B cell (primary cell): Measurements from ENCODE around the gene AAK1. TPM values are rescaled to one million over a fixed set of nuclear protein-coding genes. Genes with fewer than 3 reads are reported as not detected.

Source experiments
- ATAC-seq: fragments of 200-7000 bp; cut with Tn5 transposase; one replicate; pipeline ENCODE4 v1.10.0; 2021; ENCODE audit warnings: low read depth, mild to moderate bottlenecking, moderate number of reproducible peaks, moderate library complexity
- CTCF ChIA-PET: fragments of 350-600 bp; sonication (Branson Sonifier 250); formaldehyde crosslinking; loops from one replicate; lab custom pipeline; 2021; ENCODE audit warnings: antibody characterized with exemption, inconsistent platforms; lab: Charles Lee
- POLR2A ChIA-PET: fragments of 350-600 bp; sonication (Branson Sonifier 250); formaldehyde crosslinking; loops from one replicate; lab custom pipeline; 2021; ENCODE audit warnings: antibody characterized with exemption; lab: Charles Lee
- DNase-seq: peaks from one replicate; pipeline ENCODE4 v3.0.0; 2013
- H2AFZ ChIP-seq: 2 replicates; pipeline ENCODE4 v1.6.1; 2012; ENCODE audit warnings: mild to moderate bottlenecking, low read depth, low read length; ENCODE audit not compliant: insufficient read depth, poor library complexity, severe bottlenecking
- H3K27ac ChIP-seq, 2 donors: 1 replicate in 1 of 2; 2 replicates in 1 of 2; pipeline ENCODE4 v1.5.1; 2012 to 2013; ENCODE audit warnings: low read length in 2 of 2, mild to moderate bottlenecking in 2 of 2, moderate library complexity in 1 of 2
- H3K27me3 ChIP-seq, 4 experiments: fragments of 200-600 bp in 1 of 4; sonication (generic) in 1 of 4; replicated peaks in 1 of 4; 1 replicate in 2 of 4; 2 replicates in 2 of 4; pipeline versions ENCODE4 v1.6.1 to v1.7.0; 2013 to 2016; ENCODE audit warnings: low read length in 3 of 4, mild to moderate bottlenecking in 2 of 4, mixed read lengths in 1 of 4, moderate library complexity in 1 of 4; ENCODE audit not compliant: insufficient read depth in 4 of 4, control insufficient read depth in 3 of 4; ENCODE audit errors: control extremely low read depth in 1 of 4
- H3K36me3 ChIP-seq, 2 experiments: replicated peaks in 1 of 2; 1 replicate in 1 of 2; 2 replicates in 1 of 2; pipeline versions ENCODE4 v1.6.1 to v1.7.1; 2013; ENCODE audit warnings: low read length in 1 of 2; ENCODE audit not compliant: insufficient read depth in 2 of 2, control insufficient read depth in 1 of 2; ENCODE audit errors: control extremely low read depth in 1 of 2, extremely low read depth in 1 of 2
- H3K4me1 ChIP-seq, 2 donors: fragments of 200-600 bp in 1 of 2; sonication (generic) in 1 of 2; 1 replicate in 1 of 2; 2 replicates in 1 of 2; pipeline versions ENCODE4 v1.5.1 to v1.6.1; 2013 to 2017; ENCODE audit warnings: low read length in 2 of 2; ENCODE audit not compliant: control insufficient read depth in 2 of 2, insufficient read depth in 2 of 2
- H3K4me2 ChIP-seq: replicated peaks from 2 replicates; pipeline ENCODE3; 2012; ENCODE audit warnings: mild to moderate bottlenecking, low read depth, low read length; ENCODE audit not compliant: poor library complexity, severe bottlenecking
- H3K4me3 ChIP-seq, 5 experiments: fragments of 200-600 bp in 1 of 5; sonication (generic) in 1 of 5; 1 replicate in 3 of 5; 2 replicates in 2 of 5; pipeline versions ENCODE4 v1.5.1 to v1.7.0; 2011 to 2016; ENCODE audit warnings: low read length in 4 of 5, mild to moderate bottlenecking in 4 of 5, low read depth in 2 of 5, control low read depth in 1 of 5, moderate library complexity in 1 of 5; ENCODE audit not compliant: insufficient read depth in 1 of 5; ENCODE audit errors: control extremely low read depth in 1 of 5, extremely low read depth in 1 of 5
- H3K79me2 ChIP-seq: fragments of 200-600 bp; sonication (generic); one replicate; pipeline ENCODE4 v1.6.0; 2016; ENCODE audit warnings: low read length; ENCODE audit not compliant: control insufficient read depth, insufficient read depth
- H3K9ac ChIP-seq: fragments of 200-600 bp; sonication (generic); 2 replicates; pipeline ENCODE4 v1.6.1; 2017; ENCODE audit warnings: mild to moderate bottlenecking, low read length, moderate library complexity
- H3K9me3 ChIP-seq, 3 donors: one replicate each; pipeline versions ENCODE4 v1.6.1 to v1.7.1; 2013; ENCODE audit warnings: low read length in 2 of 3; ENCODE audit not compliant: control insufficient read depth in 2 of 3, insufficient read depth in 1 of 3; ENCODE audit errors: control extremely low read depth in 1 of 3
- H4K20me1 ChIP-seq: 2 replicates; pipeline ENCODE4 v1.6.0; 2012; ENCODE audit warnings: mild to moderate bottlenecking, low read length; ENCODE audit not compliant: insufficient read depth, control insufficient read depth, poor library complexity, severe bottlenecking
- H3K27ac Mint-ChIP-seq: one replicate; pipeline ENCODE4 v1.8.0; 2021; ENCODE audit warnings: mixed read lengths
- H3K27me3 Mint-ChIP-seq: one replicate; pipeline ENCODE4 v1.8.0; 2021; ENCODE audit warnings: mixed read lengths
- H3K4me1 Mint-ChIP-seq: one replicate; pipeline ENCODE4 v1.8.0; 2021; ENCODE audit warnings: mixed read lengths
- H3K4me3 Mint-ChIP-seq: one replicate; pipeline ENCODE4 v1.8.0; 2021; ENCODE audit warnings: mixed read lengths
- H3K9me3 Mint-ChIP-seq: one replicate; pipeline ENCODE4 v1.8.0; 2022; ENCODE audit warnings: mixed read lengths; ENCODE audit not compliant: insufficient read depth
- CTCF ChIP-seq: fragments of 200-600 bp; IDR thresholded peaks from one replicate; pipeline ENCODE4 v1.8.0; 2022; ENCODE audit warnings: antibody characterized with exemption, mild to moderate bottlenecking
- EZH2 ChIP-seq: IDR thresholded peaks from 2 replicates; pipeline ENCODE4 v1.6.1; 2012; ENCODE audit warnings: borderline replicate concordance, low read depth, mild to moderate bottlenecking, moderate library complexity, low read length; ENCODE audit not compliant: insufficient read depth, poor library complexity, severe bottlenecking
- WGBS: methylation state at CpG from one replicate; pipeline ENCODE4 v1.1.5; 2013; ENCODE audit warnings: missing lambda C conversion rate; ENCODE audit not compliant: insufficient coverage; 5-methylcytosine and 5-hydroxymethylcytosine counted together
- intact Hi-C: fragments of 100-400 bp; cut with micrococcal nuclease; formaldehyde crosslinking; loops from one replicate; pipeline ENCODE4 v1.10.0; 2022
- polyA plus RNA-seq: library from polyadenylated mRNA; depleted of rRNA; stranded (reverse); fragments of >200 nt; gene quantifications from 2 replicates; pipeline ENCODE4 v1.2.3, GENCODE V29; 2012
- total RNA-seq, 2 donors: library from RNA; stranded (reverse); fragments of 120-200 nt in 1 of 2; gene quantifications; 1 replicate in 1 of 2; 2 replicates in 1 of 2; pipeline versions ENCODE4 v1.2.3 to v1.2.4, GENCODE V29; 2013 to 2022

Gene AAK1
- total and polyA plus RNA-seq, 2 donors (not counting 1 experiment from before 2014, with no cell fraction given) = 2.4 to 7.2 TPM

- no peaks in the 10 kb centered on the region for H4K20me1 ChIP-seq
- Mint-ChIP-seq H3K9me3 (no peaks in the 10 kb centered on the region), H3K27me3 (no peaks in the 10 kb centered on the region), H3K4me3 (no peak overlapping the region), H3K4me1 (no peaks in the 10 kb centered on the region), H3K27ac (no peak overlapping the region)
- H3K36me3 ChIP-seq = no peaks in the 10 kb centered on the region
- TF ChIP-seq CTCF (no peak), EZH2 (no peak)
- no peak overlapping the region for H3K4me2 ChIP-seq
- H3K4me3 ChIP-seq = no peak overlapping the region
- H3K27me3 ChIP-seq = no peaks in the 10 kb centered on the region
- DNase-seq (no peak), ATAC-seq (no peak)
- H3K9ac ChIP-seq = no peak overlapping the region
- no peaks in the 10 kb centered on the region for H3K79me2 ChIP-seq
- no peak overlapping the region for H3K27ac ChIP-seq
- no peaks in the 10 kb centered on the region for H3K4me1 ChIP-seq
- H2AFZ ChIP-seq = no peak overlapping the region
- POLR2A ChIA-PET = no interaction called here
- 100% methylated on average over 1 of the region's 1 CpG for WGBS
- CTCF ChIA-PET = no interaction called here
- H3K9me3 ChIP-seq = no peaks in the 10 kb centered on the region
- intact Hi-C loops = no loop called here
Measured at GRCh38 chr2:69524799-69525198, 118.7 kb downstream of the AAK1 start.

GRCh38 chr2:69521747-69522146 lies 121.8 kb downstream of the AAK1 start:
- no peak overlapping the region for H3K9ac ChIP-seq
- H3K36me3 ChIP-seq = no peaks in the 10 kb centered on the region
- ChIA-PET POLR2A (no interaction called here), CTCF (no interaction called here)
- DNase-seq (no peak), ATAC-seq (no peak)
- no peak overlapping the region for H3K4me3 Mint-ChIP-seq
- no peaks in the 10 kb centered on the region for H3K4me1 ChIP-seq
- no peaks in the 10 kb centered on the region for H3K27me3 ChIP-seq
- no peak overlapping the region for H3K27ac ChIP-seq
- intact Hi-C loops = no loop called here
- H3K4me1 Mint-ChIP-seq = no peaks in the 10 kb centered on the region
- H2AFZ ChIP-seq = no peak overlapping the region
- H3K4me2 ChIP-seq = no peak overlapping the region
- no peak overlapping the region for H3K27ac Mint-ChIP-seq
- WGBS = no CpG with 5 or more reads among the region's 2 CpGs
- H3K27me3 Mint-ChIP-seq = no peaks in the 10 kb centered on the region
- no peaks in the 10 kb centered on the region for H3K79me2 ChIP-seq
- H3K9me3 Mint-ChIP-seq = no peaks in the 10 kb centered on the region
- TF ChIP-seq CTCF = no peak
- no peaks in the 10 kb centered on the region for H3K9me3 ChIP-seq
- H4K20me1 ChIP-seq = no peaks in the 10 kb centered on the region
- H3K4me3 ChIP-seq = no peak overlapping the region
